Subcutaneous adipose tissue (tissue), 4 donors: ENCODE data around the gene HOXD8. TPM values are rescaled to one million over a fixed set of nuclear protein-coding genes. Genes with fewer than 3 reads are reported as not detected.

Experiments
- CTCF ChIP-seq: fragments of 450-650 bp; IDR thresholded peaks from one replicate; pipeline ENCODE4 v1.5.1; 2016; ENCODE audit warnings: low read depth, mild to moderate bottlenecking, control low read depth, antibody characterized with exemption, moderate library complexity
- total RNA-seq, 4 donors: library from RNA; depleted of rRNA; stranded (reverse); fragments of >200 nt; gene quantifications; one replicate each; pipeline ENCODE4 v1.1.0, GENCODE V29; 2016

Gene HOXD8
- total RNA-seq, 4 donors from 2014 or later = 8.0 to 24.5 (median 14.4) TPM

DNA sequence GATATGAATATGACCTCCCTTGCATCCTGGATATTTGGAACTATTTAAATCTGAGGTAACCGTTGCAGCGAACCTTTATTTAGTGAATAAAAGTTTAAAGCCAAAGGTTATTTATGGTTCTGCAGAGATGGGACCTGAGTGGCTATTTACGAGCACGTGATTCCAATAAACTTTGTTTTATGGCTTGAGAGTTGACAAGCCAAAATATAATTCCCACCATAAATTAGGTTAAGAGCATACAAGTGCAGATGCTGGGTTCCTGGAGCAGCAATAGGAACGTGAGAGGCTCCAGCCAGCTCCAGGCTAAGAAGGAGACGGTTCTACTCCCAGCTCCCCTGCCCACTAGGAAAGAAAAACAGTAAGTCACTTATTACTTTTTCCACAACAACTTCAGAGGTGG lies 16.6 kb downstream of the HOXD8 start:
- no peak for TF ChIP-seq CTCF

DNA sequence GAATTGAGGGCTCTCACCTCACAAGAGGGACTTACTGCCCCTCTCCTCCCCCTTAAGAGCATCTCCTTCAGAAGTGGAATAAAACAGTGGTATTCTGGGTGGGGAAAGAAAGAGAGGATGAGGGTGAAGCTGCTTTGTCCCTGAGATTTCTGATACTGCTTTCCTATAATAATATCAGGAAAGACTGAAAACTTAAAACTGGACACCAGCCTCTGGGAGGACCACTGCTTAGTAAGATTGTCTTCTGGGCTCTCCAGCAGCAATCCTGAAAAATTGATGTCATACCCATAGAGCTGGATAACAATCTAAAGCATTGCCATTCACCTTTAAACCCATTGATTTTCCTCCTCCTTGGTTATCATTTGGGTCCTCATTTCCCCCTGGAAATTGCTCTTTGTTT lies 17.1 kb downstream of the HOXD8 start:
- no peak for TF ChIP-seq CTCF

GRCh38 chr2:176147210-176147799 lies 17.8 kb downstream of the HOXD8 start:
- TF ChIP-seq CTCF = no peak

GRCh38 chr2:176147800-176148496 lies 18.4 kb downstream of the HOXD8 start:
- TF ChIP-seq CTCF = no peak

GRCh38 chr2:176148751-176149421 lies 19.4 kb downstream of the HOXD8 start:
- no peak for TF ChIP-seq CTCF

- TF ChIP-seq CTCF = no peak
Observed at GRCh38 chr2:176149481-176149938, 20.0 kb downstream of the HOXD8 start.

DNA sequence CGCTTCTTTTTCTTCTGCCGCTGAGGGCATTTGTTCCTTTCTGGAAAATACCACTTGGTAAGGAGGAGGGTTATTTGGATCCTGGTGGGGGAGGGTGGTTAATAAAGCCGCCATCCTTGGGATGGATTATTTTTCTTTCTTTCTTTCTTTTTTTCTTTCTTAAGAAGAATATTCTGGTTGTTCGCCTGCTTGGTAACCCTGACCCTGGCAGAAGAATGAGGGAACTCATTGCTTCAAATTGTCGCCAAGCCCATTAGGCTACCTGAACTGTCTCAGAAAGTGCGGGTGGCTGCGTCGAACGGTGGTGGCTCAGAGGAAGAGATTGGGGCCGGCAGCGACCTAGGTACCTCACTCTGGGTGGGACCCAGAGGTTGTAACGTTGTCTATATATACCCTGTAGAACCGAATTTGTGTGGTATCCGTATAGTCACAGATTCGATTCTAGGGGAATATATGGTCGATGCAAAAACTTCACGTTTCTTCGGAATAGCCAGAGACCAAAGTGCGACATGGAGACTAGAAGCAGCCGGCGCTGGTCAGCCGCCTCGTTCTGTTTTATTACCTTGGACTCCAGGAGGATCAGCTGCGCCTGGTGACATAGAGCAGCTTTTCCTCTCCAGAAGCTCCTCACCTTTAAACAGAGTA lies 20.6 kb downstream of the HOXD8 start:
- TF ChIP-seq CTCF = no peak
